Ascending aorta (tissue), 2 donors: ENCODE data around the gene HLA-DQA1. TPM values are rescaled to one million over a fixed set of nuclear protein-coding genes. Genes with fewer than 3 reads are reported as not detected.
"Not testable (repeated sequence)": the region's sequence is repeated elsewhere in the genome, so short reads cannot be mapped to it uniquely, and the experiment has no call there.

ENCODE experiments used
- DNase-seq, 2 donors: peaks; one replicate each; pipeline ENCODE4 v3.0.0-alpha.2; 2019; ENCODE audit warnings: low spot score in 2 of 2
- H3K27ac ChIP-seq, 2 donors: fragments of 200-600 bp; sonication (generic); one replicate each; pipeline ENCODE4 v1.5.1; 2016 to 2017; ENCODE audit warnings: mild to moderate bottlenecking in 1 of 2
- H3K27me3 ChIP-seq: fragments of 200-600 bp; sonication (generic); one replicate; pipeline ENCODE4 v1.5.1; 2017
- H3K36me3 ChIP-seq, 2 donors: fragments of 200-600 bp; sonication (generic); one replicate each; pipeline ENCODE4 v1.5.1; 2016
- H3K4me1 ChIP-seq, 2 donors: fragments of 200-600 bp; sonication (generic); one replicate each; pipeline ENCODE4 v1.5.1; 2016 to 2017; ENCODE audit warnings: mild to moderate bottlenecking in 1 of 2
- H3K4me3 ChIP-seq, 2 donors: fragments of 200-600 bp; sonication (generic); one replicate each; pipeline ENCODE4 v1.5.1; 2016 to 2017; ENCODE audit warnings: mild to moderate bottlenecking in 1 of 2
- H3K9me3 ChIP-seq, 2 donors: fragments of 200-600 bp; sonication (generic); one replicate each; pipeline ENCODE4 v1.5.1; 2016
- CTCF ChIP-seq, 3 experiments: fragments of 200-600 bp in 2 of 3; fragments of 450-650 bp in 1 of 3; sonication (generic) in 2 of 3; IDR thresholded peaks; one replicate each; pipeline ENCODE4 v1.5.1; 2016 to 2019; ENCODE audit warnings: antibody characterized with exemption in 3 of 3, mild to moderate bottlenecking in 1 of 3, moderate library complexity in 1 of 3
- intact Hi-C: fragments of 100-400 bp; cut with DNase I; formaldehyde crosslinking; loops from one replicate; pipeline ENCODE4 v1.15.1; 2023
- total RNA-seq: library from RNA; depleted of rRNA; stranded (reverse); fragments of >200 nt; gene quantifications from one replicate; pipeline ENCODE4 v1.1.0, GENCODE V29; 2016

HLA-DQA1 gene
- total RNA-seq, 1 donor from 2014 or later = 2.0 TPM

- no peaks in the 10 kb centered on the region for H3K4me1 ChIP-seq
- intact Hi-C loops = no loop called here
- TF ChIP-seq CTCF (IDR thresholded peaks at IDR 0.05) = no peak
- H3K9me3 ChIP-seq = no peaks in the 10 kb centered on the region
- H3K27ac ChIP-seq = no peak overlapping the region
- H3K4me3 ChIP-seq = no peak overlapping the region
- DNase-seq = no peak
- H3K27me3 ChIP-seq = no peaks in the 10 kb centered on the region
- no peaks in the 10 kb centered on the region for H3K36me3 ChIP-seq
Observed at GRCh38 chr6:32669893-32670292, 32.7 kb downstream of the HLA-DQA1 start.

- H3K4me1 ChIP-seq, H3K27me3 ChIP-seq, intact Hi-C loops, H3K9me3 ChIP-seq, DNase-seq, H3K36me3 ChIP-seq, H3K4me3 ChIP-seq, H3K27ac ChIP-seq: not testable (repeated sequence)
Observed at GRCh38 chr6:32671908-32672307, 34.7 kb downstream of the HLA-DQA1 start.

GRCh38 chr6:32674123-32674522, 36.9 kb downstream of the HLA-DQA1 start:
- DNase-seq, H3K4me3 ChIP-seq, H3K27ac ChIP-seq, H3K36me3 ChIP-seq, intact Hi-C loops, H3K4me1 ChIP-seq, H3K9me3 ChIP-seq, H3K27me3 ChIP-seq: not testable (repeated sequence)

GRCh38 chr6:32679492-32679891, 42.3 kb downstream of the HLA-DQA1 start:
- no peaks in the 10 kb centered on the region for H3K36me3 ChIP-seq
- H3K9me3 ChIP-seq = no peaks in the 10 kb centered on the region
- H3K27me3 ChIP-seq = no peaks in the 10 kb centered on the region
- H3K27ac ChIP-seq = no peak overlapping the region
- intact Hi-C loops = no loop called here
- no peak for DNase-seq
- H3K4me1 ChIP-seq = no peaks in the 10 kb centered on the region
- TF ChIP-seq CTCF (IDR thresholded peaks at IDR 0.05) = no peak
- no peak overlapping the region for H3K4me3 ChIP-seq

GRCh38 chr6:32680055-32680454, 42.8 kb downstream of the HLA-DQA1 start:
- no peak for TF ChIP-seq CTCF (IDR thresholded peaks at IDR 0.05)

GRCh38 chr6:32684246-32684645, 47.0 kb downstream of the HLA-DQA1 start:
- Histone ChIP-seq H3K36me3 (no peaks in the 10 kb centered on the region), H3K4me3 (no peak overlapping the region), H3K4me1 (no peaks in the 10 kb centered on the region), H3K27me3 (no peaks in the 10 kb centered on the region), H3K9me3 (no peaks in the 10 kb centered on the region), H3K27ac (no peak overlapping the region)
- no peak for DNase-seq
- TF ChIP-seq CTCF (IDR thresholded peaks at IDR 0.05) = no peak
- intact Hi-C loops = no loop called here

More at GRCh38 chr6:32680055-32680454, 42.8 kb downstream of the HLA-DQA1 start:
- Histone ChIP-seq H3K4me3 (no peak overlapping the region), H3K27me3 (no peaks in the 10 kb centered on the region), H3K9me3 (no peaks in the 10 kb centered on the region), H3K4me1 (no peaks in the 10 kb centered on the region), H3K27ac (no peak overlapping the region), H3K36me3 (no peaks in the 10 kb centered on the region)
- intact Hi-C loops = no loop called here
- no peak for DNase-seq

- TF ChIP-seq CTCF (IDR thresholded peaks at IDR 0.05) = no peak
- intact Hi-C loops = no loop called here
- H3K9me3 ChIP-seq = no peaks in the 10 kb centered on the region
Observed at GRCh38 chr6:32685603-32686002, 48.4 kb downstream of the HLA-DQA1 start.

More at GRCh38 chr6:32685603-32686002, 48.4 kb downstream of the HLA-DQA1 start:
- Histone ChIP-seq H3K27me3 (no peaks in the 10 kb centered on the region), H3K4me1 (no peaks in the 10 kb centered on the region), H3K27ac (no peak overlapping the region), H3K4me3 (no peak overlapping the region), H3K36me3 (no peaks in the 10 kb centered on the region)
- no peak for DNase-seq
